Uterus (tissue), 4 donors: ENCODE data around the gene KCNQ4. TPM values are rescaled to one million over a fixed set of nuclear protein-coding genes. Genes with fewer than 3 reads are reported as not detected.

ENCODE experiments used
- DNase-seq, 2 donors: peaks; one replicate each; pipeline ENCODE4 v3.0.0-alpha.2; 2019 to 2020
- H3K27ac ChIP-seq, 2 donors: fragments of 200-600 bp; sonication (generic); 1 replicate in 1 of 2; 2 replicates in 1 of 2; pipeline ENCODE4 v1.5.1; 2016 to 2018
- H3K27me3 ChIP-seq, 2 donors: fragments of 200-600 bp; sonication (generic); one replicate each; pipeline ENCODE4 v1.5.1; 2018 to 2019; ENCODE audit warnings: control low read depth in 1 of 2
- H3K36me3 ChIP-seq, 2 donors: fragments of 200-600 bp; sonication (generic); one replicate each; pipeline ENCODE4 v1.5.1; 2019; ENCODE audit warnings: control low read depth in 1 of 2
- H3K4me1 ChIP-seq, 2 donors: fragments of 200-600 bp; sonication (generic); one replicate each; pipeline ENCODE4 v1.5.1; 2018 to 2019; ENCODE audit warnings: control low read depth in 1 of 2
- H3K4me3 ChIP-seq, 2 donors: fragments of 200-600 bp; sonication (generic); 1 replicate in 1 of 2; 2 replicates in 1 of 2; pipeline ENCODE4 v1.5.1; 2018 to 2019; ENCODE audit warnings: mild to moderate bottlenecking in 1 of 2
- H3K9me3 ChIP-seq, 2 donors: fragments of 200-600 bp; sonication (generic); one replicate each; pipeline ENCODE4 v1.5.1; 2019; ENCODE audit warnings: control low read depth in 1 of 2
- POLR2A ChIP-seq, 2 donors: fragments of 450-650 bp; IDR thresholded peaks; one replicate each; pipeline ENCODE4 v1.6.1; 2016; ENCODE audit warnings: antibody characterized with exemption in 2 of 2, mild to moderate bottlenecking in 1 of 2, moderate library complexity in 1 of 2
- intact Hi-C: fragments of 100-400 bp; cut with DNase I; formaldehyde crosslinking; loops from one replicate; pipeline ENCODE4 v1.15.1; 2023; ENCODE audit warnings: low total_unique reads
- total RNA-seq, 4 donors: library from RNA; depleted of rRNA in 3 of 4; stranded (reverse); fragments of >200 nt in 3 of 4; gene quantifications; one replicate each; pipeline versions ENCODE4 v1.1.0 to v1.2.4, GENCODE V29; 2014 to 2023
- TF ChIP-seq, protein P1 (sequence below), 4 experiments: fragments of 200-600 bp in 2 of 4; fragments of 450-650 bp in 2 of 4; sonication (generic) in 2 of 4; IDR thresholded peaks; one replicate each; pipeline ENCODE4 v1.5.1; 2016 to 2019; ENCODE audit warnings: antibody characterized with exemption in 4 of 4, mild to moderate bottlenecking in 2 of 4, moderate library complexity in 1 of 4
- donor health status: DM: yes; HTN: yes; CAD: no.

Gene KCNQ4
- total RNA-seq, 4 donors from 2014 or later: 2.7 to 13.4 (median 7.4) TPM; not detected in 1

DNA sequence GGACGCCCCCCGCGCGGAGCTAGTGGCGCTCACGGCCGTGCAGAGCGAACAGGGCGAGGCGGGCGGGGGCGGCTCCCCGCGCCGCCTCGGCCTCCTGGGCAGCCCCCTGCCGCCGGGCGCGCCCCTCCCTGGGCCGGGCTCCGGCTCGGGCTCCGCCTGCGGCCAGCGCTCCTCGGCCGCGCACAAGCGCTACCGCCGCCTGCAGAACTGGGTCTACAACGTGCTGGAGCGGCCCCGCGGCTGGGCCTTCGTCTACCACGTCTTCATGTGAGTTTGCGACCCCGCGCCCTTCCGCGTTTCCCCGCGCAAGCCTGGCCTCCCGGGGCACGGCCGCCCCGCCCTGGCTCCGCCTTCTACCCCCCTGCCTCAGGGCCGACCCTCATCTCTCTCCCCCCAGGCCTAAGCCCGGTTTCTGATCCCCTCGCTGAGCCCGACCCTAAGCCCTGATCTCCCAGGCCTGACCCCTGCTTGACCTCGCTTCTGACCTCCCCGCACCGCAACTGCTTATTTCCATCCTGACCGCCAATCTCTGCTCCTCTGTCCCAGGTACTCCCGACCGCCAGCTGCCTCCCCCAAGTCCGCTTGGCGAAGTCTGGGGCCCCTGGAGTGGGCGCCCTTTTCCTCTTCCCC is 669 bp downstream of the KCNQ4 start:
- TF ChIP-seq, protein P1, sequence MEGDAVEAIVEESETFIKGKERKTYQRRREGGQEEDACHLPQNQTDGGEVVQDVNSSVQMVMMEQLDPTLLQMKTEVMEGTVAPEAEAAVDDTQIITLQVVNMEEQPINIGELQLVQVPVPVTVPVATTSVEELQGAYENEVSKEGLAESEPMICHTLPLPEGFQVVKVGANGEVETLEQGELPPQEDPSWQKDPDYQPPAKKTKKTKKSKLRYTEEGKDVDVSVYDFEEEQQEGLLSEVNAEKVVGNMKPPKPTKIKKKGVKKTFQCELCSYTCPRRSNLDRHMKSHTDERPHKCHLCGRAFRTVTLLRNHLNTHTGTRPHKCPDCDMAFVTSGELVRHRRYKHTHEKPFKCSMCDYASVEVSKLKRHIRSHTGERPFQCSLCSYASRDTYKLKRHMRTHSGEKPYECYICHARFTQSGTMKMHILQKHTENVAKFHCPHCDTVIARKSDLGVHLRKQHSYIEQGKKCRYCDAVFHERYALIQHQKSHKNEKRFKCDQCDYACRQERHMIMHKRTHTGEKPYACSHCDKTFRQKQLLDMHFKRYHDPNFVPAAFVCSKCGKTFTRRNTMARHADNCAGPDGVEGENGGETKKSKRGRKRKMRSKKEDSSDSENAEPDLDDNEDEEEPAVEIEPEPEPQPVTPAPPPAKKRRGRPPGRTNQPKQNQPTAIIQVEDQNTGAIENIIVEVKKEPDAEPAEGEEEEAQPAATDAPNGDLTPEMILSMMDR (IDR thresholded peaks at IDR 0.05): no peak
- TF ChIP-seq POLR2A (IDR thresholded peaks at IDR 0.05): no peak
- DNase-seq: peak in 1 of 2 donors; percentile 32
- Histone ChIP-seq H3K4me3 (peak overlapping the region; percentile 43 to 45), H3K36me3 (no peaks in the 10 kb centered on the region), H3K4me1 (peaks cover 0 to 9% of the 10 kb centered on the region in 2 donors), H3K9me3 (no peaks in the 10 kb centered on the region), H3K27ac (peak overlapping the region; percentile 87 to 89), H3K27me3 (no peaks in the 10 kb centered on the region)
- intact Hi-C loops: no loop called here

DNA sequence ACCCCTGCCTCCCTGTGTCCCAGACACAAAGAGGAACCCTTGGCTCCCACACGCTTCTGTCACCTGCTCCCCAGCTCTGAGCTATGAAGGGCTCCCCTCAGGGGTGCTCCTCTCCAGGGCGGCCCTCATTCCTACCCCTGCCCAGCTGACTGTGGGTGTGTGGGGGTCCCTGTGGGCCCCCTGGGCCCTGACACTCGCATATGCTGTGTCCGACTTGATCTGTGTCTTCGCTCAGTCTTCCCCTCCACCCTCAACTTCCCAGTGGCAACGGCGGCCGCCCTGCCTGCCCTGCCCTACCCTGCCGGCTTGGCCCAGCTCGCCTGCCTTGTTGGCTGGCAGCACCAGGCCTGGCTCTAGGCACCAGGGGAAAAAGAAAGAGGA is 1.2 kb downstream of the KCNQ4 start:
- H3K27me3 ChIP-seq: no peaks in the 10 kb centered on the region
- intact Hi-C loops: no loop called here
- peaks cover 3 to 9% of the 10 kb centered on the region in 2 donors for H3K4me1 ChIP-seq
- H3K27ac ChIP-seq: peak overlapping the region; percentile 87 to 89
- no peak for TF ChIP-seq POLR2A (IDR thresholded peaks at IDR 0.05)
- TF ChIP-seq, protein P1 (IDR thresholded peaks at IDR 0.05): no peak
- H3K9me3 ChIP-seq: no peaks in the 10 kb centered on the region
- peak in 1 of 2 donors; percentile 25 for DNase-seq
- no peaks in the 10 kb centered on the region for H3K36me3 ChIP-seq
- peak overlapping the region; percentile 43 to 45 for H3K4me3 ChIP-seq

DNA sequence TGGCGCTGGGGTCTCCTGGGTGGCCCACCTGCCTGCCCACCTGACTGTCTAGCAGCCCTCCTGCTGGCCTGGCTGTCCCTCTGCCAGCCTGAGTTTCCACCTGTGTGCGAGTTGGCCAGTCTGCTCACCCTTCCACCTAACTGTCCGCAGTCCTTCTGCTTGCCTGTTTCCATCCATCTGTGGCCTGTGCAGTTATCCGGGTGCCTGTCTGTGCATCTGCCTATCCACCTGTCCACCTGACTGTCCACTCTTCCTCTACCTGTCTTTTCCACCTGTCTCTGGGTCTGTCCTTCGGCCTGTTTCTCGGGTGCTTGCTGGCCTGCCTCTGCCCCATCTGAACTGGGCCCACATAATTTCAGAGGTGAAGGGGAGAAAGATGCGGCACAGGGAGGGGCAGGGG is 1.9 kb downstream of the KCNQ4 start:
- Histone ChIP-seq H3K9me3 (no peaks in the 10 kb centered on the region), H3K27ac (peak overlapping the region; percentile 87 to 89), H3K27me3 (no peaks in the 10 kb centered on the region), H3K4me1 (peaks cover 3 to 9% of the 10 kb centered on the region in 2 donors), H3K36me3 (no peaks in the 10 kb centered on the region), H3K4me3 (no peak overlapping the region)
- intact Hi-C loops: no loop called here
- no peak for DNase-seq
- no peak for TF ChIP-seq POLR2A (IDR thresholded peaks at IDR 0.05)
- TF ChIP-seq, protein P1 (IDR thresholded peaks at IDR 0.05): no peak

DNA sequence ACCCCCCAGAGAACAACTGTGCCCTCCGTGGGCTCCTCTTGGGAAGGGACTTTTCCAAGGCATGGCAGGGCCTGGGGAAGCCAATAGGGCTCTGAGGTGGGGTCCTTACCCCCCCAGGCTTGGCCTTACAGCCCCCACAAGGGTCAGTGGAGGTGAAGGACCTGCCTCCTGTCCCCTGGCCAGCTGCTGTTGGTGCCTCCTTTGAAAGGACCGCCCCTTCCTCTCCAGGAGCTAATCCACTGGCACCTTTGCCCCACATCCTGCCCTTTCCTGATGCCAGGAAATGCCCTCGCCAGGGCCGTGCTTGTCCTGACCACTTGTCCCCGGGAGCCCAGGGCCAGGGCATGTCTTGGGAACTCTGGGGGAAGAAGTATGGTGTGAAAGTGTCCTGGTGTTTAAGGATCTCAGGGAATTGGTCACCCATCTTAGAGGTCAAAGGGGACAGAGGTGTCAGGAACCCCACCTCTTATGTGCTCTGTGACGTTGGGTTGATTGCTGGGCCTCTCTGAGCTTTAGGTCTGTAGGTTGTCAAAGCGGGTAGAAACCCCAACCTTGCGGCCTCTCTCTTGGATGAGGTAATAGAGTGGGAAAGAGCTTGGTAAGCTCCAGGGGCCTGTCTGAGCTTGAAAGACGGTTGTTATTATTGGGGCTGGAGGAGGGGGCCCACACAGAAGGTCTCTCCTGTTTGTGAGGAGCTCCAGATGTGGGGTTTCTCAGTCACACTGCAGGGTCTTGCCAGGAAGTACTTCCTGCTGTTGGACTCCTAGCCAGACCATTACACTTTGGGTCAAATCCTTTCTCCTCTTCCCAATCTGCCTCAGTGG is 2.8 kb downstream of the KCNQ4 start:
- Histone ChIP-seq H3K36me3 (no peaks in the 10 kb centered on the region), H3K9me3 (no peaks in the 10 kb centered on the region), H3K27me3 (no peaks in the 10 kb centered on the region), H3K4me1 (peaks cover 3 to 9% of the 10 kb centered on the region in 2 donors), H3K27ac (peak overlapping the region in 1 of 2 donors; percentile 87), H3K4me3 (no peak overlapping the region)
- TF ChIP-seq POLR2A (IDR thresholded peaks at IDR 0.05): no peak
- TF ChIP-seq, protein P1 (IDR thresholded peaks at IDR 0.05): no peak
- intact Hi-C loops: no loop called here
- peak in 1 of 2 donors; percentile 17 for DNase-seq
